ENCODE results near the gene GPR150.

GPR150 gene

GRCh38 chr5:95646569-95647431 lies 26.9 kb downstream of the GPR150 start, which contains the start of gene RFESD:
Gene RFESD (plus strand): TSS chr5:95646777. CDS start chr5:95652272, 5,495 bp downstream.
- Histone ChIP-seq H3K9me3 (ENCODE audit: low read length) (no peaks in the 10 kb centered on the region), H3K4me1 (ENCODE audit: insufficient read depth, low read length, severe bottlenecking) (peaks cover 29% of the 10 kb centered on the region), H3K27me3 (ENCODE audit: insufficient read depth, low read length) (no peaks in the 10 kb centered on the region), H3K27ac (ENCODE audit: low read depth, low read length, poor library complexity, severe bottlenecking) (peak within 1 kb of the TSS; percentile 85), H3K9me2 (ENCODE audit: low read depth, low read length) (no peaks in the 10 kb centered on the region), H3F3A (ENCODE audit: insufficient read depth, low read length) (no peaks in the 10 kb centered on the region), H3K79me2 (ENCODE audit: insufficient read depth, low read length) (no peaks in the 10 kb centered on the region), H3K36me3 (ENCODE audit: insufficient read depth, low read length) (no peaks in the 10 kb centered on the region), H3K4me2 (ENCODE audit: low read length) (peak within 1 kb of the TSS; percentile 89), H3K4me3 (ENCODE audit: low read depth, low read length, poor library complexity, severe bottlenecking) (peak within 1 kb of the TSS; percentile 68), H4K20me1 (ENCODE audit: insufficient read depth, low read length) (no peaks in the 10 kb centered on the region), H2AFZ (ENCODE audit: low read length) (peak within 1 kb of the TSS; percentile 67), H3K9ac (ENCODE audit: low read length) (peak within 1 kb of the TSS; percentile 80)
- TF ChIP-seq EZH2 (IDR thresholded peaks at IDR 0.05; ENCODE audit: borderline replicate concordance, low read length) (no peak), CTCF (IDR thresholded peaks at IDR 0.05; ENCODE audit: low read length) (peak; percentile 18; the same call in 1 of the 2 replicates)

- Histone ChIP-seq H3F3A (ENCODE audit: insufficient read depth, low read length) (no peaks in the 10 kb centered on the region), H3K27me3 (ENCODE audit: insufficient read depth, low read length) (no peaks in the 10 kb centered on the region), H3K9me3 (ENCODE audit: low read length) (no peaks in the 10 kb centered on the region), H4K20me1 (ENCODE audit: insufficient read depth, low read length) (no peaks in the 10 kb centered on the region), H3K9ac (ENCODE audit: low read length) (peak overlapping the region; percentile 80), H3K27ac (ENCODE audit: low read depth, low read length, poor library complexity, severe bottlenecking) (peak overlapping the region; percentile 85), H3K79me2 (ENCODE audit: insufficient read depth, low read length) (no peaks in the 10 kb centered on the region), H3K4me1 (ENCODE audit: insufficient read depth, low read length, severe bottlenecking) (peaks cover 29% of the 10 kb centered on the region), H3K4me3 (ENCODE audit: low read depth, low read length, poor library complexity, severe bottlenecking) (peak overlapping the region; percentile 68), H3K9me2 (ENCODE audit: low read depth, low read length) (no peaks in the 10 kb centered on the region), H3K4me2 (ENCODE audit: low read length) (peak overlapping the region; percentile 89), H3K36me3 (ENCODE audit: insufficient read depth, low read length) (no peaks in the 10 kb centered on the region), H2AFZ (ENCODE audit: low read length) (peak overlapping the region; percentile 67)
- TF ChIP-seq EZH2 (IDR thresholded peaks at IDR 0.05; ENCODE audit: borderline replicate concordance, low read length) (no peak), CTCF (IDR thresholded peaks at IDR 0.05; ENCODE audit: low read length) (no peak)
These were observed 28.3 kb downstream of the GPR150 start for GRCh38 chr5:95647886-95648860.

- Histone ChIP-seq H3K36me3 (ENCODE audit: insufficient read depth, low read length) (no peaks in the 10 kb centered on the region), H2AFZ (ENCODE audit: low read length) (no peak overlapping the region), H3K9ac (ENCODE audit: low read length) (no peak overlapping the region), H3K4me3 (ENCODE audit: low read depth, low read length, poor library complexity, severe bottlenecking) (no peak overlapping the region), H3K9me3 (ENCODE audit: low read length) (no peaks in the 10 kb centered on the region), H3K79me2 (ENCODE audit: insufficient read depth, low read length) (no peaks in the 10 kb centered on the region), H3K4me1 (ENCODE audit: insufficient read depth, low read length, severe bottlenecking) (peaks cover 26% of the 10 kb centered on the region), H3K27ac (ENCODE audit: low read depth, low read length, poor library complexity, severe bottlenecking) (no peak overlapping the region), H3F3A (ENCODE audit: insufficient read depth, low read length) (no peaks in the 10 kb centered on the region), H3K4me2 (ENCODE audit: low read length) (no peak overlapping the region), H3K9me2 (ENCODE audit: low read depth, low read length) (no peaks in the 10 kb centered on the region), H4K20me1 (ENCODE audit: insufficient read depth, low read length) (no peaks in the 10 kb centered on the region), H3K27me3 (ENCODE audit: insufficient read depth, low read length) (no peaks in the 10 kb centered on the region)
- TF ChIP-seq CTCF (IDR thresholded peaks at IDR 0.05; ENCODE audit: low read length) (no peak), EZH2 (IDR thresholded peaks at IDR 0.05; ENCODE audit: borderline replicate concordance, low read length) (no peak)
These were observed 29.4 kb downstream of the GPR150 start for GRCh38 chr5:95649274-95649673.

All from OCI-LY1 (cell line).